ENCODE data around the gene SDS.

- TF ChIP-seq, protein P1, sequence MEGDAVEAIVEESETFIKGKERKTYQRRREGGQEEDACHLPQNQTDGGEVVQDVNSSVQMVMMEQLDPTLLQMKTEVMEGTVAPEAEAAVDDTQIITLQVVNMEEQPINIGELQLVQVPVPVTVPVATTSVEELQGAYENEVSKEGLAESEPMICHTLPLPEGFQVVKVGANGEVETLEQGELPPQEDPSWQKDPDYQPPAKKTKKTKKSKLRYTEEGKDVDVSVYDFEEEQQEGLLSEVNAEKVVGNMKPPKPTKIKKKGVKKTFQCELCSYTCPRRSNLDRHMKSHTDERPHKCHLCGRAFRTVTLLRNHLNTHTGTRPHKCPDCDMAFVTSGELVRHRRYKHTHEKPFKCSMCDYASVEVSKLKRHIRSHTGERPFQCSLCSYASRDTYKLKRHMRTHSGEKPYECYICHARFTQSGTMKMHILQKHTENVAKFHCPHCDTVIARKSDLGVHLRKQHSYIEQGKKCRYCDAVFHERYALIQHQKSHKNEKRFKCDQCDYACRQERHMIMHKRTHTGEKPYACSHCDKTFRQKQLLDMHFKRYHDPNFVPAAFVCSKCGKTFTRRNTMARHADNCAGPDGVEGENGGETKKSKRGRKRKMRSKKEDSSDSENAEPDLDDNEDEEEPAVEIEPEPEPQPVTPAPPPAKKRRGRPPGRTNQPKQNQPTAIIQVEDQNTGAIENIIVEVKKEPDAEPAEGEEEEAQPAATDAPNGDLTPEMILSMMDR (IDR thresholded peaks at IDR 0.05 in 2 of 3, conservative IDR thresholded peaks at IDR 0.05 in 1 of 3; ENCODE audit: borderline replicate concordance in 1 of 3, insufficient read depth in 1 of 3, low read depth in 2 of 3, low read length in 2 of 3) = no peak
- TF ChIP-seq EZH2 (IDR thresholded peaks at IDR 0.05) = no peak
- TF ChIP-seq CEBPB (IDR thresholded peaks at IDR 0.05; ENCODE audit: low read depth) = no peak
Measured at GRCh38 chr12:113372371-113372770, 31.3 kb downstream of the SDS start.

All from HCT116 (cell line).